Stimulated activated naive CD8-positive, alpha-beta T cell treated with anti-CD3 and anti-CD28 coated beads, Interleukin-15, amount 100 ng/mL, for 72 hours (primary cell): ENCODE data around the gene CD93.

Experiments
- ATAC-seq: fragments of 150-1000 bp; cut with Tn5 transposase; 2 replicates; pipeline ENCODE4 v1.10.0; 2021; ENCODE audit warnings: mild to moderate bottlenecking, moderate library complexity
- DNase-seq, 2 donors: peaks; one replicate each; pipeline ENCODE4 v3.0.0; 2021 to 2022
- H3K27ac Mint-ChIP-seq, 2 donors: one replicate each; pipeline ENCODE4 v1.8.0; 2022; ENCODE audit warnings: mild to moderate bottlenecking in 2 of 2, mixed read lengths in 2 of 2, moderate library complexity in 2 of 2
- H3K27me3 Mint-ChIP-seq: one replicate; pipeline ENCODE4 v1.8.0; 2022; ENCODE audit warnings: mixed read lengths
- H3K4me1 Mint-ChIP-seq: one replicate; pipeline ENCODE4 v1.8.0; 2022; ENCODE audit warnings: mild to moderate bottlenecking, mixed read lengths
- H3K4me3 Mint-ChIP-seq, 2 donors: one replicate each; pipeline ENCODE4 v1.8.0; 2022; ENCODE audit warnings: mild to moderate bottlenecking in 2 of 2, mixed read lengths in 2 of 2, moderate library complexity in 1 of 2
- H3K9me3 Mint-ChIP-seq, 2 donors: one replicate each; pipeline ENCODE4 v1.8.0; 2022; ENCODE audit warnings: mixed read lengths in 2 of 2

The CD93 gene

DNA sequence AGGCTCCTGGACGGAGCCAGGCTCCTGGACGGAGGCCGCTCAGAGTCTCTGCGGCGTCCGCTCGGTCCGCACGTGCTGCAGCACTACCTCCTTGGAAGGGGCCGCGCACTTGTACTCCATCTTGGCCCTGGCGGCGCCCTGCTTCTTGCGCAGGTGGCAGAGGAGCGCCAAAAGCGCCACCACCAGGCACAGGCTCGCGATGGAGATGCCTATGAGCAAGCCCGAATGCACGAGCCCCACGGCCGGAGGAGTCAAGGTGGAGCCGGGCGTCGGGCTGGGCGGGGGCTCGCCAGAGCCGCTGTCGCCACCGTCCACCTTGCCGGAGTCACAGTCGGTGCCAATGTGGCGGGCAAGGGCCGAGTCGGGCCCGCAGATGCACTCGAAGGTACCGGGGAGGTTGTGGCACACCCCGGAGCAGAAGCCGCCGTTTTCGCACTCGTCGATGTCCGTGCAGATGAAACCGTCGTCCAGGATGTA lies 38.3 kb downstream of the CD93 start:
- no peak for ATAC-seq
- Mint-ChIP-seq H3K9me3 (no peaks in the 10 kb centered on the region), H3K4me1 (peaks cover 7% of the 10 kb centered on the region), H3K27ac (no peak overlapping the region), H3K27me3 (peaks cover 86% of the 10 kb centered on the region), H3K4me3 (no peak overlapping the region)
- no peak for DNase-seq

DNA sequence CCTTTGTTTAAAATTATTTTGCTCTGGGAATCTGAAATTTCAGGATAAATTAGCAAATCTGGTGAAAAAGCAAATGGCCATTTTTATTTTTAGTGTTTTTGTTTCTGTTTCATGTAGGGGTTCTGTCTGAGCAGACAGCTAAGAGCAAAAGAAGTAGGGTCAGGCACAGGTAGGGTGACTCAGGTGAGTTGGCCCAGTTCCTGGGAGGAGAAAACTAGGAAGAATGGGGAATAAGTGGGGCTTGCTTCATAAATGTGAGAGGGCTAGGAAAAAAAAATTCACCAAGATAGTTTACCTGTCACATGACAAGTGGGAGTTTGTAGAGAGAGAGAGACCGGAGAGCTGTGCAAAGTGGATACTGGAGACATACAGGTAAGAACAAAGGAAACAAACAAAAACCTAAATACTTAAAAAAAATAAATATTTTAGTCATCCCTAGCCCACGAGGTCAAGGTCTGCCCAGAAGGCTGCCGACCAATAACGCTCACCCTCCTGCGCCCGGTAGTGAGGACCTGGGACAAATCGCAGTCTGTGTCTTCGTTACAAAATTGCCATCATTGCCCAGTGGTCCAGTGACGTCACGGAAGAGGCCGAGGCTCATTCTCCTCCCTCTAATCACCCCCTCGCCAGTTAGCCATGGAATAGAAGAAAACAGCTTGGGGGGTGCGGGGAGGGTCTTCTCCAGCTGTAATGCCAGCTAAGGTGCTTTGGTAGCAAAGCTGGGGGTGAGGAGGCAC lies 39.0 kb downstream of the CD93 start:
- Mint-ChIP-seq H3K9me3 (no peaks in the 10 kb centered on the region), H3K4me1 (peaks cover 7% of the 10 kb centered on the region), H3K27ac (no peak overlapping the region), H3K27me3 (peaks cover 84% of the 10 kb centered on the region), H3K4me3 (no peak overlapping the region)
- no peak for DNase-seq
- ATAC-seq: no peak

DNA sequence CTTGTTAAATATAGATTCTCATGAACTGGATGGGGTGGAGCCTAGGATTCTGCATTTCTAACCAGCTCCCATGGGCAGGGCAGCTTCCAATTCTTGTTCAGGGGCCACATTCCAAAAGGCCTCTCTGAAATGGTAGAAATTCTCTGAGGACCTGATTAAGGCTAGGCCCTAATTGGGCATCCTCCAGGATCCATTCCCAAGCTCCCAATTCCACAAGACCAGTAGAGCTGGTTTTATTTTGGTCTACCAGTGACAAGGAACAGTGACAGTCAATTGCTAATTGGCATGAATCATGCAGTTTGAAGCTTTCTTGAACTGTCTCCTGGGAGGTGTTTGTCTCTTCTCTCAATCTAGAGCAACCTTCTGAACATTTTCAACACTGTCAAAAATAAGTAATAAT lies 39.7 kb downstream of the CD93 start:
- no peak overlapping the region for H3K27ac Mint-ChIP-seq
- DNase-seq (no peak), ATAC-seq (no peak)
- peaks cover 84% of the 10 kb centered on the region for H3K27me3 Mint-ChIP-seq
- peaks cover 7% of the 10 kb centered on the region for H3K4me1 Mint-ChIP-seq
- no peak overlapping the region for H3K4me3 Mint-ChIP-seq
- no peaks in the 10 kb centered on the region for H3K9me3 Mint-ChIP-seq

DNA sequence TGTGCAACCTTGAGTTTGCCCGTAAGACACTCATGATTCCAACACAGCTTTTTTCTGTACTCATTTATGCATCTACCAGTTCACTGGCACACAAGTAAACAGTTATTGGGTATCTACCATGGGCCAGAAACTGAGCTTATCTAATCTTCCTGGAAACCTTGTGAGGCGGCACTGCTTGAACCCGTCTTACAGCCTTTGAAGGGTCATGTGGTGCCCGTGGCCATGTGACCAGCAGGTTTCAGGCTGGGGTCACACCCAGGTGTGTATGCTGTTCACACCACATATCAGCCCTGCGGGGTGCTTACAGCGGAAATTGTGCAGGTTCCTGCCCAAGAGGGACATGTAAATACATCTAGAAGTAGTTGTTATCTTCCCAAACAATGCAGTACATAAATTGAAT lies 42.7 kb downstream of the CD93 start:
- Mint-ChIP-seq H3K4me3 (no peak overlapping the region), H3K27ac (no peak overlapping the region), H3K4me1 (no peaks in the 10 kb centered on the region), H3K9me3 (no peaks in the 10 kb centered on the region), H3K27me3 (peaks cover 70% of the 10 kb centered on the region)
- no peak for ATAC-seq
- no peak for DNase-seq

DNA sequence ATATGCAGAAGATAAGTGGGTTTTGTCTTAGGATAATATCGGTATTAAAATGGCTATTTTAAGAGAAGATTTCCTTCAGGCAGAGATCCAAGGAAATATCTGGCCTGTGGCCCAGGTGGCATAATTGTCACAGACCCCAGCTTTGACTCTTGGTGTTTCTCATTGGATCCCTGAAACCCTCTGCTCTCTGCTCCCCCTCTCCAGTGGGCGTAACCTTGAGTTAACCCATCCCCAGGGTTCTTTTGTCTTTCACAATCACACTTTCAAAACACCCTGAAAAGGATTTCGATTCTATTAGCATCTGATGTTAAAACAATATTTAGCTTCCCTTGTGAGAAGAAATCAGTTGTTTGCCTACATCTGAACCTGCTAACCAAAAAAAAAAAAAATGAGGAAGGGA lies 43.9 kb downstream of the CD93 start:
- Mint-ChIP-seq H3K4me3 (no peak overlapping the region), H3K27ac (no peak overlapping the region), H3K27me3 (peaks cover 65% of the 10 kb centered on the region), H3K9me3 (no peaks in the 10 kb centered on the region), H3K4me1 (no peaks in the 10 kb centered on the region)
- ATAC-seq (no peak), DNase-seq (no peak)

DNA sequence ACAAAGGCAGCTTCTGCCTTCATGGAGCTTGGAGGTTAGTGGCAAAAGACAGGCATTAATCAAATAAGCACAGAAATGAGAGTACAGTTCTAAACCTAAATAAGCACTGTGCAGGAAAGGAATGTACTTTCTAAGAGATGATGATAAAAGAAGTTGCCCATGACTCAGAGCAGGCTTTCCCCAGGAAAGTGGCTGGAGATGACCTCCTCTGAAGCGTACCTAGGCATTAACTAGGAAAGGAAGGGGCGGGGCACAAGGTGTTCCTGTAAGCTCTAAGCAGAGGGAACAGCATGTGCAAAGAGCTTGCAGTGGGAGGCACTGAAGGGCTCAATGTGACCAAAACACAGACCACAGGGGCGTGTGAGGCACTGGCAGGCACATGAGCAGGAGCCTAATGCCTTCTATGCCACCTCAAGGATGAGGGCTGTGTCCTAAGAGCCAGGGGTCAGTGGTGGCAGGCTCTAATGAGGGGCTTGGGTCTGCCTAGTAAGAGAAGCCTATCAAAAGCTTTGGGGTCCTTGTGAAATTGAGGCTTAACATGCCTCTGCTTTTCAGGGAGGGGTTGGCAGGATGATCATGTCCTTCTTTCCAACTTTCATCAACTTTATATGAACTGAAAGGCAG lies 46.1 kb downstream of the CD93 start:
- H3K4me3 Mint-ChIP-seq: no peak overlapping the region
- ATAC-seq: no peak
- peaks cover 0 to 6% of the 10 kb centered on the region in 2 donors for H3K9me3 Mint-ChIP-seq
- no peak overlapping the region for H3K27ac Mint-ChIP-seq
- no peak for DNase-seq
- no peaks in the 10 kb centered on the region for H3K4me1 Mint-ChIP-seq
- H3K27me3 Mint-ChIP-seq: peaks cover 67% of the 10 kb centered on the region

DNA sequence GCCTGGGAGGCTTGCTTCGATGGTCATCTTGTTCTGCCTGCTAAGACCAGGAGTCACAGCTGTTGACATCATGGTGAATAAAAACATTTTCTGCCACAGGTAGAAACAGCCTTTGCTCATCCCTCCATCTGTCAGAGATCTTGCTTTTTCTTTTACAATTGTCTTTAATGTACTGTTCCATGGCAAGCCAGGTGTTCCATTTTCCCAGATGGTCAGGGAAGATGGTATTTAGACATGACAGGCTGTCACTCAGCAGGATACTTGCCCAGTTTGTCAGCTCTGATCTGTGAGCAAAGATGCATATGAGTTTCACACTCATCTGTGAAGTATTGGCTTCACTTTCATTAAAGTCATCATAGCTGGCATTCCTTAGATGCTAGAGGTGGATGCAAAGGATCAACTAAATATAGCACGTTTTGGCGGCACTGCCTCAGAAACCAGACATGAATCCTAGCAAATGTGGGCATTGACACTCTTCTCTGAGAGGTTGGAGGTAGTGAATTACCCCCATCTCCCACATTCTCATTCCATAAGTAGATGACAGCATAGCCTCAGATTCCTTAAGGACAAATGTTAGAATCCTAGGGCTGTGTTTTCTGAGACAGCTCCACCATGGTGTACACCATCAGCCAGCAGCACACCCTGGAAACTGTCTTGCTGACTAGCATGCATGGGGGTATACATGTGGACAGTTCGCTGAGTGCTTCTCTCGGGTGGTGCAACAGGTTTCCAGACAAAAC lies 46.8 kb downstream of the CD93 start:
- Mint-ChIP-seq H3K27me3 (peaks cover 62% of the 10 kb centered on the region), H3K27ac (no peak overlapping the region)
- no peak for ATAC-seq

DNA sequence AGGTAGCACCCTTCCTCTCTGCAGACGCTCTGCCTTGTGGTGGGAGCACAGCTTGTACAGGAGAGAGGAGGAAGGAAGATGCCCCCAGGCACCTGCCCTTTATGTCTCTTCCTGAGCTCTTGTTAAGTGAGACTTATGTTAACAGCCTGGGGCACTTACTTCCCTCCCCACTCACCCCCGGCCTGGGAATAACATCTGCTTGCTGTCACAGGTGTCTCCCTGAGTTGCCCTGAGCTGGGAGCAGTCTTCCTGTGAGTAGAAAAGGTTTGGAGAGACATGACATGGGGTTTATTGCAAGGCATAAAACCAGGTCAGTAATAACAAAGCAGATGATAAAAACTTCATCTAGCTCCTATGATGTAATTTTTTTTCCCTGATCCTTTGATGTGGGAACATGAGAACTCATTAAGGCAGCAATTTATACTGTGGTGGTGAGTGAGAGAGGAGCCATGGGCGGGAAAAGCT lies 49.1 kb downstream of the CD93 start:
- H3K4me1 Mint-ChIP-seq: no peaks in the 10 kb centered on the region
- DNase-seq (no peak), ATAC-seq (no peak)
- H3K27me3 Mint-ChIP-seq: peaks cover 55% of the 10 kb centered on the region
- H3K9me3 Mint-ChIP-seq: peaks cover 0 to 6% of the 10 kb centered on the region in 2 donors
- peak overlapping the region in 1 of 2 donors; percentile 57 for H3K27ac Mint-ChIP-seq
- no peak overlapping the region for H3K4me3 Mint-ChIP-seq

More for the DNA sequence above, 46.8 kb downstream of the CD93 start:
- H3K9me3 Mint-ChIP-seq: peaks cover 0 to 6% of the 10 kb centered on the region in 2 donors
- H3K4me3 Mint-ChIP-seq: no peak overlapping the region
- no peaks in the 10 kb centered on the region for H3K4me1 Mint-ChIP-seq
- no peak for DNase-seq

DNA sequence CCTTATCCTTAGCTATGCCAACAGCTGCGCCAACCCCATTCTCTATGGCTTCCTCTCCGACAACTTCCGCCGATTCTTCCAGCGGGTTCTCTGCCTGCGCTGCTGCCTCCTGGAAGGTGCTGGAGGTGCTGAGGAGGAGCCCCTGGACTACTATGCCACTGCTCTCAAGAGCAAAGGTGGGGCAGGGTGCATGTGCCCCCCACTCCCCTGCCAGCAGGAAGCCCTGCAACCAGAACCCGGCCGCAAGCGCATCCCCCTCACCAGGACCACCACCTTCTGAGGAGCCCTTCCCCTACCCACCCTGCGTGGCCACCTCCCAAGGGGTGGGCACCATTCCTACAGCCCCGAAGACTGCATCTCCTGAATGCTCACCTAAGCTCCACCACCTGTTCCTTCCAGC lies 49.8 kb downstream of the CD93 start:
- H3K4me3 Mint-ChIP-seq: no peak overlapping the region
- DNase-seq (no peak), ATAC-seq (no peak)
- H3K4me1 Mint-ChIP-seq: no peaks in the 10 kb centered on the region
- peaks cover 55% of the 10 kb centered on the region for H3K27me3 Mint-ChIP-seq
- H3K9me3 Mint-ChIP-seq: peaks cover 0 to 6% of the 10 kb centered on the region in 2 donors
- H3K27ac Mint-ChIP-seq: no peak overlapping the region

DNA sequence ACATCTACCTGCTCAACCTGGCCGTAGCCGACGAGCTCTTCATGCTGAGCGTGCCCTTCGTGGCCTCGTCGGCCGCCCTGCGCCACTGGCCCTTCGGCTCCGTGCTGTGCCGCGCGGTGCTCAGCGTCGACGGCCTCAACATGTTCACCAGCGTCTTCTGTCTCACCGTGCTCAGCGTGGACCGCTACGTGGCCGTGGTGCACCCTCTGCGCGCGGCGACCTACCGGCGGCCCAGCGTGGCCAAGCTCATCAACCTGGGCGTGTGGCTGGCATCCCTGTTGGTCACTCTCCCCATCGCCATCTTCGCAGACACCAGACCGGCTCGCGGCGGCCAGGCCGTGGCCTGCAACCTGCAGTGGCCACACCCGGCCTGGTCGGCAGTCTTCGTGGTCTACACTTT lies 50.4 kb downstream of the CD93 start:
- Mint-ChIP-seq H3K27me3 (peaks cover 52% of the 10 kb centered on the region), H3K27ac (no peak overlapping the region), H3K9me3 (peaks cover 0 to 6% of the 10 kb centered on the region in 2 donors), H3K4me1 (no peaks in the 10 kb centered on the region), H3K4me3 (no peak overlapping the region)
- ATAC-seq: no peak
- no peak for DNase-seq

DNA sequence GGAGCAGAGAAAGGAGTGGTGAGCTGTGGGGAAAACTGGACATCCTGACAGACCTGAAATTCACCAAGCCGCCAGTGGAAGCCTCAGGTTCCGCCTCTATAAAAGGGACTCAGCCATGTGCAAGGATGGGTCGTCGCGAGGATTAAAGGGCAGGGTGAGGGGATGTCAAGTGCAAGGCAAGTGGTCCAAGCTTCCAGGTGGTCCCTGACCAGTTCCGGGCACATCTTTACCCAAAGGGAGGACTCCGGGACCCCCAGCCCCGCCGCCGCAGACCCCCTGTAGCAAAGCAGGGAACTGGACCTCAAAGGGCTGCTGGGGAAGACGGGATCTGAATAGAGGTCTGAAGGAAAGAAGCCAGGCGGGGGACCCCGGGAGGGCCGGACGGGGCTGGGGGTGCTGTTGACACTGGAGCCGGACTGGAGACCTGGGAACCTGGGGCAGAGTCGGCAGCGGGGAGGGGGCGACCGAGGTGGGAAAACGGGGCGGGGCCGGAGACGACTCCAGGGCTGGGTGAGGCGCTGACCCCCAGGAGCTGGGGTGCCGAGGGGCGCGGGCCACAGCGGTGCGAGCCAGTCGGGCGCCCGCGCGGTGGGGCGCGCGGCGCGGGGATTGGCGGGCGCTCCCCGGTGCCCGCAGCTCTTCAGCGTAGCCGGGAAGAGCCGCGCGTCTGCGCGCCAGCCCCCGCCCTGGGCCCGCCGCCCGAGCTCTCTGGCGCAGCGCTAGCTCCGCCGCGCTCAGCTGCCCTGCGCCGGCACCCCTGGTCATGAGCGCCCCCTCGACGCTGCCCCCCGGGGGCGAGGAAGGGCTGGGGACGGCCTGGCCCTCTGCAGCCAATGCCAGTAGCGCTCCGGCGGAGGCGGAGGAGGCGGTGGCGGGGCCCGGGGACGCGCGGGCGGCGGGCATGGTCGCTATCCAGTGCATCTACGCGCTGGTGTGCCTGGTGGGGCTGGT lies 51.1 kb downstream of the CD93 start, which contains the start of gene SSTR4:
SSTR4 (plus strand) TSS at position 592 of the 951 bp plus-strand sequence; CDS start at position 764, 172 bp downstream.
- Mint-ChIP-seq H3K4me3 (no peak within 1 kb of the TSS), H3K27ac (no peak within 1 kb of the TSS), H3K9me3 (peaks cover 0 to 6% of the 10 kb centered on the region in 2 donors), H3K27me3 (peaks cover 45% of the 10 kb centered on the region), H3K4me1 (no peaks in the 10 kb centered on the region)
- no peak for DNase-seq
- no peak for ATAC-seq

DNA sequence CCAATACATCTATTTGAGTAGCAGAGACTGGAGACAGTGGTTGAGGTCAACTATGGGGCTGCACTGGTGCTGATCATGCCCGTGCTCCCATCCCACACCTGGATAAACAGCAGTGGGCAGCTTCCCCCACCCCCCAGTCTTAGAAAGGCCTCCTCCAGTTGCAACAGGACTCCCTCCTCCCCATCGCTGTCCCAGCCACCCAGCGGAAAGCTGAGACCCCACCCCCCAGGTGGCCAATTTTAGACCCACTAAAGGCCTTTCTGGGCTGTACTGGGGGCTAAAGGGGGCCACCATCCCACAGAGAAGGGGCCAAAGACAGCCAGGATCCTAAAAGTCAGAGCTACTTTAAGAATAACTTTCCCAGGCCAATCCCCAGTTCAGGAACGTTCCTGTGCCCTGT lies 52.2 kb downstream of the CD93 start:
- Mint-ChIP-seq H3K9me3 (peaks cover 0 to 6% of the 10 kb centered on the region in 2 donors), H3K27me3 (peaks cover 40% of the 10 kb centered on the region), H3K4me1 (no peaks in the 10 kb centered on the region), H3K4me3 (no peak overlapping the region), H3K27ac (no peak overlapping the region)
- no peak for DNase-seq
- no peak for ATAC-seq

DNA sequence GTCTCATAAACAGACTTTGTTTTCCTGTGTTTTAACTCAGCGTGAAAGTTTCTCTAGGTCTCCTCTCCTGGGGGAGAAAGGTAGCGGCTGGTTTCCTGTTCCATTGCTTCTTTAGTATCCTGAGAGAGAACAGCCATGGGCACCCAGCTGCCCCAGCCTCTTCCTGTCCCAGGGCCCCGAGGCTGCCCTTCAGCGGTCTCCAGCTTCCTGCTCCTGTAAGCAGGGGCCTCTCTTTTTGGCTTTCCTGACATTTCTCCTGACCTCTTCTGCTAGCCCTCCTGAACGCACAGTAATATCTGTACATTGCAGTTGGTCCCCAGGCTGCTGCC lies 53.4 kb downstream of the CD93 start:
- no peak overlapping the region for H3K4me3 Mint-ChIP-seq
- ATAC-seq (no peak), DNase-seq (no peak)
- no peak overlapping the region for H3K27ac Mint-ChIP-seq
- peaks cover 39% of the 10 kb centered on the region for H3K27me3 Mint-ChIP-seq
- peaks cover 0 to 6% of the 10 kb centered on the region in 2 donors for H3K9me3 Mint-ChIP-seq
- no peaks in the 10 kb centered on the region for H3K4me1 Mint-ChIP-seq

DNA sequence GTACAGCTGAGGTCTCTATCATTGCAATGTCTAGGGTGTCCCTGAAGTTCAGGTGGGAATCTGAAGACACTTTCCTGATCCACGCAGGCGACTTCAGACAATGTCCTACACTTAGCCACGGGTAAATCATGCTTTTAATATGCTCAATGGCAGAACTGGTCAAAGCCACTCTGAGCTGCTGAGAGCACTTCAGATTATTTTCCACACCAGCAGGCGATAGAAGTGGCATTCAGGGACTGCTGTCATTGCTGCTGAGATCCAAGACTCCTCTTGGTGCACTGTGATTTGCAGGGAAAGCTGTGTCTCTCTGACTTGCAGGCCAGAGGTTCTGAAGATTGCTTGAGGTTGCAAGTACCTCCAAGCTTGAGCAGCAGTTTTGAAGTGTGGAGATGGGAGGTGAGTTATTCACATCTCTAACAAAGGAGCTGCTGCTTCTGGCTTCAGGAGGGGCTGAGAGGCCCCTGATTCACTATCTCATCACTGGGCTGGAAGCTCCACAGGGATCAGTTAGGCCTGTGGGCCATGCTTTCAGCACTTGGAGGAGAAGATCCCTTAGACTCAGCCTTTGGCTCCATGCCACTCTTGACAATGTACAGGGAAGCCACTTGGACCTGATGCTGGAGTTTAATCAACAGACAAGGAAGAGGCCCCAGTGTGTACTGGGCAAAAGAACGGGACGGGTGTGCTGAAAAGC lies 53.9 kb downstream of the CD93 start:
- H3K9me3 Mint-ChIP-seq: peaks cover 0 to 6% of the 10 kb centered on the region in 2 donors
- peaks cover 34% of the 10 kb centered on the region for H3K27me3 Mint-ChIP-seq
- H3K4me1 Mint-ChIP-seq: no peaks in the 10 kb centered on the region
- no peak overlapping the region for H3K27ac Mint-ChIP-seq
- no peak overlapping the region for H3K4me3 Mint-ChIP-seq
- DNase-seq: no peak
- ATAC-seq: no peak
